Uterus (tissue), 2 donors: ENCODE measurements around the gene VAMP8.

Experiments used
- CTCF ChIP-seq, 4 experiments: fragments of 200-600 bp in 2 of 4; fragments of 450-650 bp in 2 of 4; sonication (generic) in 2 of 4; IDR thresholded peaks; one replicate each; pipeline ENCODE4 v1.5.1; 2016 to 2019; ENCODE audit warnings: antibody characterized with exemption in 4 of 4, mild to moderate bottlenecking in 2 of 4, moderate library complexity in 1 of 4
- POLR2A ChIP-seq, 2 donors: fragments of 450-650 bp; IDR thresholded peaks; one replicate each; pipeline ENCODE4 v1.6.1; 2016; ENCODE audit warnings: antibody characterized with exemption in 2 of 2, mild to moderate bottlenecking in 1 of 2, moderate library complexity in 1 of 2

- TF ChIP-seq CTCF (IDR thresholded peaks at IDR 0.05) (no peak), POLR2A (IDR thresholded peaks at IDR 0.05) (no peak)
Measured at GRCh38 chr2:85577386-85578242, at the start of gene VAMP8.
